GM19023 (cell line): Measurements from ENCODE around the gene BPIFB3.
"Not testable (repeated sequence)": the region's sequence is repeated elsewhere in the genome, so short reads cannot be mapped to it uniquely, and the experiment has no call there.

Experiments
- ATAC-seq: cut with Tn5 transposase; IDR thresholded peaks from one replicate; pipeline ENCODE4 v1.9.1; 2021; ENCODE audit warnings: mild to moderate bottlenecking, moderate library complexity; ENCODE audit not compliant: unreplicated experiment

BPIFB3 gene

DNA sequence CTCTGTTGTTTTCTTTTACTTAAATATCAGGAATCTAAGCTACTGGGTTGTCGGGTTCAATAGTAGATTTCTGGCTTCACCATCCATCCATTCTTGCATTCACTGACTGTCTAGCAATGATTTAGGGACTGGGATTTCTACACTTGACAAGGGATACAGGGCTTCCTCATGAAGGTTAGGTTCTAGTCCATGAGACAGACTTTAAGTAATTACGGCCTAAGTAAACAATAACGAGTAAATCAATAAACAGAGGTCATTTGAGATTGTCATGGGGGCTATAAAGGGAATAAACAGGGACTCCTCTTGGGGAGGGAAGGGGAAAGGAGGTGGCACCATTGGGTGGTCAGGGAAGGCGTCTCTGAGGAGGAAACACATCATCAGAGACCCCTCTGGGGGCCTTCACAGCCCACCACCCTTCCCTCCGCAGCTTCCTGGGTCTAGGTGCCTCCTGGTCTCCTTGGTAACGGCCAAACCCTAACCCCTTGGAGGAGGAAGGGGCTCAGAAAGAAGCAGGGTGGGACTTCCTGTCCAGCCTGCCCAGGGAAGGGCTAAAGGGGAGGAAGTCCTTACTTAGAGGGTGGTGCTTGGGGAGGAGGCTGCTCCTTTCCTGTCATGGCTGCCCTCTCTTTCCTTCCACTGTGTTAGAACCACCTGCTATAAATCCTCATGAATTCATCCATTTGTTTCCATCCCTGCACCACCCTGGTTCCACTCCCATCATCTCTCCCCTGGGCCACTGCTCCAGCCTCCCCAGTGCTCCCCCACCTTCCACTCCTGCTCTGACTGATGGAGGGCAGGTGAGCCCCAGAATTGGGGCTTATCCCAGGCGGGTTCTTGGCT is 59.1 kb downstream of the BPIFB3 start:
- no peak for ATAC-seq

DNA sequence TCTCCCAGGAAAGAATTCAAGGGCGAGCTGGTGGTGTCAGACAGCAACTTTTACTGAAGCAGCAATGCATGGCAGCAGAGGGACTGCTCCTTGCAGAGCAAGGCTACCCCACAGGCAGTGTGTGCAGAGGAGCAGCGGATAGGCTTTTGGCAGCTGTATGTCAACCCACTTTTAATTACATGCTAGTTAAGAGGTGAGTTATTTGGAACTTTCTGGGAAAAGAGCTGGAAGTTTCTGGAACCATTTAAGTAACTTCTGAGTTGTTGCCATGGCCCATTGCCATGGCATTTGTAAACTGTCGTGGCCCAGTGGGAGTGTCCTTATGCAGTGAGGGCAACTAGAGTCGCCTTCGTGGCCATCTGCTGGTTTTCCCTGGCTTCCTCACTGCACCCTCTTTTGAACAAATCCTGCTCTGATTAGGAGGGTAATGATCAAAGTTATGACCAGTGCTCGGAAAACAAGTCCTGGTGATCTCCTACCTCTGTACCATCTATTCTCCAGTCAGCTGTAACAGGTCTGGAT is 59.7 kb downstream of the BPIFB3 start:
- ATAC-seq = no peak

DNA sequence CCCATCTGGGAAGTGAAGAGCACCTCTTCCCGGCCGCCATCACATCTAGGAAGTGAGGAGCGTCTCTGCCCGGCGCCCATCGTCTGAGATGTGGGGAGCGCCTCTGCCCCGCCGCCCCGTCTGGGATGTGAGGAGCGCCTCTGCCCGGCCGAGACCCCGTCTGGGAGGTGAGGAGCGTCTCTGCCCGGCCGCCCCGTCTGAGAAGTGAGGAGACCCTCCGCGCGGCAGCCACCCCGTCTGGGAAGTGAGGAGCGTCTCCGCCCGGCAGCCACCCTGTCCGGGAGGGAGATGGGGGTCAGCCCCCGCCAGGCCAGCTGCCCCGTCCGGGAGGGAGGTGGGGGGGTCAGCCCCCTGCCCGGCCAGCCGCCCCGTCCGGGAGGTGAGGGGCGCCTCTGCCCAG is 61.8 kb downstream of the BPIFB3 start:
- ATAC-seq = not testable (repeated sequence)

DNA sequence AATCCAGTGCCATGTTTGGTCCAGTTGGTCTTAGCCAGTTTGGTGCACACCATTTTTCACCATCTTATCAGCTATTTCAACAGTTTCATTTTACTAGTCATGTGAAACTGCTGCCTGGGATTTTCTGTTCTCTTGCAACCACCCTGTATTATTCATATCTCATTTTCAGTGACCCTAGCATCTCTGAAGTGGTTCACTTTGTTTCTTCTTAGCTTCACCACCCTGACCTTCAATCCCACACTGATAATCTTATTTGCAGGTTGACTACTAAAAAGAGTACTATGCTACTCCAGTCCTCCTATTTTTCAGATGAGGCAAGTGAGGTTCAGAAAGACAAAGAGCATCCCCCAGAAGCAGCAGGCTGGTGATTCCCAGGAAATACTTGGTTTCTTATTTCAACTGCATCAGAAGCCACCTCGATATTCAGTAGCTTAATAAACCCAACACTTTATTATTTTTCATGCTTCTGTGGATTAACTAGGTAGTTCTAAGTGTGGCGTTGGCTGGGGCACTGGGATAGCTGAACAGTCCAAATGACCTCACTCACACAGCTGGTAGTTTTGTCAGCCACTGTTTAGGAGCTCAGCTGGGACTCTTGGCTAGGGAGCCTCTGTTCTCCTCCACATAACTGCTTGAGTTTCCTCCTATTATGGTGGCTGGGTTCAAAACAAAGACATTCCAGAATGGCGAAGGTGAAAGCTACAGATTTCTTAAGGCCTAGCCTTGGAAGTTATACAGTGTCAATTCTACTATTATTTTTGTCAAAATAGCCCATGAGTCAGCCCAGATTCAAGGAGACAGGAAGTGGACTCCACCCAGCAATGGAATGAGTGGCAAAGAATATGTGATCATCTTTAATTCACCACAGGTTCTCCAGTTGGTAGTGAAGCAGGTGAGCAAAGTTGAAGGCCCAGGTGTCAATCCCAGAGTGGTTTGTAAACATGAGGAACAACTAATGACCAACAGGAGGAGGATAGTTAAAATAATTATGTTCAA is 66.3 kb downstream of the BPIFB3 start:
- peak; percentile 66 for ATAC-seq

DNA sequence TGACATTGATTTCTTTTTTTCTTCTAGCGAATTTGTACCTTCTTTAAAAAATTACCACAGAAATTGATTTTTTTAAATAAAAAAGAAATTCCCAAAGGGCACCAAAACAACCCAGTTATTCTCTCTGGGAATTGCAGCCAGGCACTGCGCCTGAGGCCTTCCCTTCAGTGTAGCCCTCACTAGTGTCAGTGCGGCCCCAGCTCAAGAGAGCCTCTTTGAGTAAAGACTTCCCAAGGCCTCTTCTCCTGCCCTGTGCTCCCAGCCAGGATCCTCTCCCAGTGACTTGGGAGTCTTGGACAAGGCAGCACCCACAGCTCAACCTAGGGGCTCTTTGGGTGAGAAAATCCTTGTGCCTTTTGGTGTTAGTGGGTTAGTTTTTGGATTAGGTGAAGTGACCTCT is 67.2 kb downstream of the BPIFB3 start:
- no peak for ATAC-seq

DNA sequence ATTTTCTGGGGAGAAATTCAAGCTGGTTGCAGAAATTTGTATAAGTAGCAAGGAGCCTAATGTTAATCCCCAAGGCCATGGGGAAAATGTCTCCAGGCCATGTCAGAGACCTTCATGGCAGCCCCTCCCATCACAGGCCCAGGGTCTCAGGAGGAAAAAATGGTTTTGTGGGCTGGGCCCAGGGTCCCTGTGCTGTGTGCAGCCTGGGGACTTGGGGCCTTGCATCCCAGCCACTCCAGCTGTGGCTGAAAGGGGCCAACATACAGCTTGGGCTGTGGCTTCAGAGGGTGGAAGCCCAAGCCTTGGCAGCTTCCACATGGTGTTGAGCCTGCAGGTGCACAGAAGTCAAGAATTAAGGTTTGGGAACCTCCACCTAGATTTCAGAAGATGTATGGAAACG is 68.6 kb downstream of the BPIFB3 start:
- not testable (repeated sequence) for ATAC-seq
